ENCODE data around the gene ZEB2. TPM values are rescaled to one million over a fixed set of nuclear protein-coding genes. Genes with fewer than 3 reads are reported as not detected.

The ZEB2 gene
- total and polyA plus RNA-seq, 2 donors (not counting 3 experiments of a cell fraction or from before 2014, with no cell fraction given) = 17.9 to 49.6 TPM

- FAIRE-seq (no peak), DNase-seq (ENCODE audit: low read depth, low spot score) (no peak)
- dilution Hi-C loops (cut with MboI; ENCODE audit: extremely low pct_ligation_motif_present, low sequenced_read_pairs) (no loop called here), intact Hi-C loops (cut with micrococcal nuclease) (loop anchor here (10.0 kb wide), 1 partner anchor 675 kb away; no protein-coding TSS in a partner anchor)
- no peak for TF ChIP-seq JUN (IDR thresholded peaks at IDR 0.05; ENCODE audit: borderline replicate concordance, insufficient read depth, insufficient read length, low read depth)
- TF ChIP-seq GATA2 (IDR thresholded peaks at IDR 0.05; ENCODE audit: insufficient read depth, insufficient read length, low read depth, low read length) = no peak
- TF ChIP-seq CTCF (IDR thresholded peaks at IDR 0.05; ENCODE audit: extremely low read depth in 1 of 2, insufficient read depth in 1 of 2, low read depth in 1 of 2, low read length in 2 of 2) = no peak
- no peak for TF ChIP-seq MAX (IDR thresholded peaks at IDR 0.05; ENCODE audit: insufficient read depth, insufficient read length)
- TF ChIP-seq EZH2 (IDR thresholded peaks at IDR 0.05; ENCODE audit: borderline replicate concordance, low read depth, low read length, severe bottlenecking) = no peak
- TF ChIP-seq POLR2AphosphoS5 (IDR thresholded peaks at IDR 0.05; ENCODE audit: insufficient read depth, low read depth, low read length) = no peak
- no peak for TF ChIP-seq MYC (IDR thresholded peaks at IDR 0.05; ENCODE audit: low read depth, low read length)
- no peak for TF ChIP-seq POLR2A (IDR thresholded peaks at IDR 0.05; ENCODE audit: low read depth, low read length)
- no peak for TF ChIP-seq FOS (IDR thresholded peaks at IDR 0.05; ENCODE audit: borderline replicate concordance, insufficient read depth, low read length)
- H3K4me1 ChIP-seq (ENCODE audit: control insufficient read depth, extremely low read depth, insufficient read depth, low read length) = no peaks in the 10 kb centered on the region
- no TSS peak for BruUV-seq (replicated peaks)
- no peaks in the 10 kb centered on the region for H4K20me1 ChIP-seq (replicated peaks; ENCODE audit: control insufficient read depth, extremely low read depth, insufficient read depth, low read length)
- H3K9me1 ChIP-seq (replicated peaks; ENCODE audit: control insufficient read depth, extremely low read depth, insufficient read depth, low read length) = no peaks in the 10 kb centered on the region
- no peak overlapping the region for H2AFZ ChIP-seq (ENCODE audit: low read depth, low read length)
- no peaks in the 10 kb centered on the region for H3K9me3 ChIP-seq (replicated peaks; ENCODE audit: control insufficient read depth, insufficient read depth, low read length)
- CTCF ChIA-PET = interaction anchor here (1.1 kb wide), 1 partner anchor 9 kb away, joined by 4 read pairs; no protein-coding TSS in a partner anchor
- no peak overlapping the region for H3K9ac ChIP-seq (replicated peaks; ENCODE audit: extremely low read depth, insufficient read depth, low read length)
- no peak overlapping the region for H3K27ac ChIP-seq (ENCODE audit: insufficient read depth, low read depth, low read length)
- H3K36me3 ChIP-seq (ENCODE audit: control insufficient read depth in 2 of 2, extremely low read depth in 1 of 2, insufficient read depth in 2 of 2, low read length in 2 of 2) = no peaks in the 10 kb centered on the region
- no peak overlapping the region for H3K4me2 ChIP-seq (ENCODE audit: insufficient read depth, low read length)
- H3K27me3 ChIP-seq (ENCODE audit: control insufficient read depth in 2 of 2, insufficient read depth in 2 of 2, low read length in 2 of 2) = no peaks in the 10 kb centered on the region
- H3K4me3 ChIP-seq (replicated peaks in 1 of 3; ENCODE audit: insufficient read depth in 1 of 3, low read depth in 1 of 3, low read length in 3 of 3) = no peak overlapping the region
- no peaks in the 10 kb centered on the region for H3K79me2 ChIP-seq (ENCODE audit: control insufficient read depth, insufficient read depth, low read length)
- POLR2A ChIA-PET = no interaction called here
Measured at GRCh38 chr2:144529841-144530240, 9.9 kb upstream of the ZEB2 start.

All from endothelial cell of umbilical vein (primary cell).